ENCODE measurements around the gene KCTD5. TPM values are rescaled to one million over a fixed set of nuclear protein-coding genes. Genes with fewer than 3 reads are reported as not detected.

KCTD5 gene
- total and polyA plus RNA-seq, 9 of the 15 experiments (the other 6 are each of a cell fraction or from before 2014, with no cell fraction given), result 0.73 to 58.3 (median 32.3) TPM

DNA sequence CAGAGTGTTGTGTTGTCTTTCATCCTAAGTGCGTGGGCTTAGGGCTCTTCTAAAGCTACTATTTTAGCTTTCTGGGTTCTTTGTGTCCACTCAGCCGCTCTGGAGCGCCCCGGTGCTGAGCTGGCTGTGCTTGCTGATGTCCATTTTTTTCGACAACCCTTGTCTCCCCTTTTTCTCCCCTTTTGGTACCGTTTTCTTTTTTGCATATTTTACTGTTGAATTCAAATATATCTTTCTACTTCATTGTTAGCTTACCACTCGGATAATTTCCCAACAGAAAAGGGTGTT is 71.4 kb downstream of the KCTD5 start:
- intact Hi-C loops (cut with micrococcal nuclease), result no loop called here
- no TSS peak for BruUV-seq (replicated peaks)
- H3K4me2 ChIP-seq (ENCODE audit: insufficient read depth, low read length), result peak overlapping the region; percentile 84
- no peaks in the 10 kb centered on the region for H3K9me1 ChIP-seq (ENCODE audit: control insufficient read depth, insufficient read depth, low read length)
- peaks cover 77% of the 10 kb centered on the region for H3K79me2 ChIP-seq (ENCODE audit: control insufficient read depth, insufficient read depth, low read length)
- peaks cover 64% of the 10 kb centered on the region for H3K36me3 ChIP-seq (ENCODE audit: control insufficient read depth, insufficient read depth, low read length)
- TF ChIP-seq YY1 (IDR thresholded peaks at IDR 0.05; ENCODE audit: borderline replicate concordance in 1 of 3, control insufficient read depth in 1 of 3, extremely low read depth in 1 of 3, insufficient read depth in 3 of 3, insufficient read length in 1 of 3, insufficient replicate concordance in 2 of 3, low read depth in 1 of 3, low read length in 2 of 3), result peak in 1 of 3 experiments; percentile 38
- no peak for TF ChIP-seq HCFC1 (IDR thresholded peaks at IDR 0.05; ENCODE audit: low read depth, low read length)
- TF ChIP-seq NKRF (IDR thresholded peaks at IDR 0.05; ENCODE audit: borderline replicate concordance), result 0 out of 2 replicates have a peak, but pooled peaks have one; percentile 1
- no peak for TF ChIP-seq ARHGAP35 (IDR thresholded peaks at IDR 0.05; ENCODE audit: partially characterized antibody)
- H3K4me1 ChIP-seq (replicated peaks in 1 of 2; ENCODE audit: control insufficient read depth in 2 of 2, insufficient read depth in 2 of 2, low read length in 2 of 2), result peaks cover 21 to 25% of the 10 kb centered on the region in 2 experiments
- DNase-seq (ENCODE audit: extremely low read depth in 1 of 4, low spot score in 3 of 4) (peak in 1 of 4 experiments; percentile 47), FAIRE-seq (no peak), ATAC-seq (no peak)
- H3K27ac ChIP-seq (ENCODE audit: extremely low read depth, low read depth, low read length), result peak overlapping the region; percentile 100
- H3K9me3 ChIP-seq (replicated peaks; ENCODE audit: control insufficient read depth, insufficient read depth, low read depth, low read length), result no peaks in the 10 kb centered on the region
- ChIA-PET POLR2A (interaction anchor here (0.8 to 5.6 kb wide), 13 partner anchors 8 to 168 kb away, joined by 3 to 96 read pairs (median 6); partner anchors contain the start of gene ELOB), CTCF (ENCODE audit: low intra/inter-chr PET ratio) (interaction anchor here (0.6 kb wide), 1 partner anchor 23 kb away, joined by 4 read pairs; the partner anchor contains the start of gene ELOB)
- WGBS (ENCODE audit: insufficient coverage, low coverage, missing lambda C conversion rate), result 0% methylated on average over 7 of the region's 7 CpGs
- peak overlapping the region; percentile 94 to 100 for H3K9ac ChIP-seq (ENCODE audit: insufficient read depth in 1 of 2, low read depth in 2 of 2, low read length in 2 of 2)
- H3K27me3 ChIP-seq (ENCODE audit: control insufficient read depth in 2 of 2, insufficient read depth in 2 of 2, low read length in 2 of 2), result no peaks in the 10 kb centered on the region
- peaks cover 30% of the 10 kb centered on the region; the same call in 1 of the 2 replicates for H4K20me1 ChIP-seq (replicated peaks; ENCODE audit: control insufficient read depth, insufficient read depth, low read length)
- in situ Hi-C loops (cut with MboI), result no loop called here
- peak overlapping the region; percentile 79 for H3K4me3 ChIP-seq
- no peak overlapping the region for H2AFZ ChIP-seq (ENCODE audit: low read depth, low read length)
